Measurements from ENCODE around the gene PGLYRP2. TPM values are rescaled to one million over a fixed set of nuclear protein-coding genes. Genes with fewer than 3 reads are reported as not detected.

PGLYRP2 gene
- total RNA-seq, 1 donor from 2014 or later = not detected

DNA sequence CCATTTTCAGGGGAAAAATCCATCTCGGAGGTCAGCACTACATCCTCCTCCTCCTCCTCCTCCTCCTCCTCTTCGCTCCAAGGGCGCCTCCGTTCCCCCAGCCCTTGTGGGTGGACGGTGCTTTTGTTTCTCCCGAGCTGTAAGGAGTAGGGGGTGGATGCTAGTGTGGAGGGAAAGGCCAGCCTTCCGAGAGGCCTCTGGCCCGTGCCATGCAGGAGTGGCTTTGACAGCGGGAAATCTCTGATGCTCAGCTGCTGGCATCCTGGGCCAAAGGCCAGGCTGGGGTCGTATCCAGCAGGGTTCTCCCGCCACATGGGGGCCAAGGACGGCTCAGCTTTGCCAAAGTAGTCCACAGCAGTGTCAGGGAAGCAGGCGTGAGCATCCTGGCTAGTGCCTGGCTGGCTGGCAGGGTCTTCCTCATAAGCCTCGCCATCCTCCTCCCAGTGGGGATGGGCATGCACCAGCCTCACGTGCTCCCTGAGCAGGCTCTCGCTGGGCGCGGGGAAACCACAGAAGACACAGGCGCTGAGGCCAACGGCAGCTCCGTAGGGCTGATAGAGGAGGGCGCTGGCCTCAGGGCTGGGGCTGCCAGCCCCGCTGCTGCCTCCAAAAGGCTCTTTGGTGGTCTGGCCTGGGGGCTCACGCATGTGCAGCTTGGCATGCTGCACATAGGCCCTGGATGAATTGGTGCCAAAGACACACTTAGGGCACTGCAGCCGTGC lies 40.1 kb downstream of the PGLYRP2 start:
- no peak for DNase-seq

- DNase-seq = no peak
Measured at GRCh38 chr19:15438577-15438976, 40.7 kb downstream of the PGLYRP2 start.

DNA sequence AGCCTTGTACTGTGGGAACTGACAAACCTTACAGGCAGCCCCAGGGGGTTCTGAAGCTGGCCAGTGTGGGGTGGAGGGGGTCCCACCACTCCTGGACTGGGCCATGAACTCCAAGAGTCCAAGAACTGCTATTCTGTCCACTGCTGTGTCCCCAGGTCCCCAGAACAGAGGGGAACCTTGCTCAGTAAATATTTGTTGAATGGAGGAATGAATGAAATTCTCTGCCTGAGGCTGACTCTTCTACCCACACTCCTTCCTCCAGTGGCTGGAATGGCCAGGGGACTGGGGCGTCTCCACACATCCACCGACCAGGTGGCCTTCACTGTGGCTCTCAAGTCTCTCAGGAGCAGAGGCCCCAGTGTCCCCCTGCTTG lies 41.2 kb downstream of the PGLYRP2 start:
- DNase-seq = no peak

GRCh38 chr19:15437355-15438123 lies 41.8 kb downstream of the PGLYRP2 start:
- no peak for DNase-seq

DNA sequence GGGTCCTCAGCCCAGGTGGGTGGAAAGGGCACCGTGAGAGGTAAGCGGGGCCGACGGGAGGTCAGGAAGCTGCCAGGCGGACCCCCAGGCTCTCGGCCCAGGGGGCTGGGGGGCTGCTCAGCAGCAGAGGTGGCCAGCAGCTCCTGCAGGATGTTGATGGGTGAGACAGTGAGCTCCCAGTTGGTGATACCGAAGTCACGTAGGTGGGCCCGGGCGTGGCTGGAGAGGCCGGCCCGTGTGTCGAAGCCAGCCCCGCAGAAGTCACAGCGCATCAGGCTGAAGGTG lies 42.5 kb downstream of the PGLYRP2 start:
- no peak for DNase-seq

GRCh38 chr19:15436012-15436825 lies 43.1 kb downstream of the PGLYRP2 start:
- DNase-seq = no peak

DNA sequence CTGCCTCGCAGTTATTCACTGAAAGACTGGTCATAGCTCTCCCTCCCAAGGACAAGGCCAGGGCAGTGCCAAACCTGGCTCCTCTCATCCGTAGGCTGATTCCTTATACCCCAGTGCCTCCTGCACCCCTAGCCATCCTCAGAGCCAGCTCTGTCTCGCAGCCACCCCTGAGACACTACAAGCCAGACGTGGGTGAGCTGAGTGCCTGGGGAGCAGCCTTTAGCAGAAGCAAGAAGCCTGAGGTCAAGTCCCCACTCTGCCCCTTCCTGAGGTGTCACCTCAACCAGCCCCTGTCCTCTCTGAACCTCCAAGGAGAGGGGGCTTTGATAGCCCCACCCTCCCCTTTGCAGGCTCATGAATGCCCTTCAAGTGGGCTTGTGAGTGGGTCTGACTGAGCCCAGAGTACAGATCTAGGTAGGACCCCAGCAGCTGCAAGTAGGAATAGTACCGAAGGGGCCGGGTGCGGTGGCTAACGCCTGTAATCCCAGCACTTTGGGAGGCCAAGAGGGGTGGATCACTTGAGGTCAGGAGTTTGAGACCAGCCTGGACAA lies 45.7 kb downstream of the PGLYRP2 start:
- DNase-seq = no peak

DNA sequence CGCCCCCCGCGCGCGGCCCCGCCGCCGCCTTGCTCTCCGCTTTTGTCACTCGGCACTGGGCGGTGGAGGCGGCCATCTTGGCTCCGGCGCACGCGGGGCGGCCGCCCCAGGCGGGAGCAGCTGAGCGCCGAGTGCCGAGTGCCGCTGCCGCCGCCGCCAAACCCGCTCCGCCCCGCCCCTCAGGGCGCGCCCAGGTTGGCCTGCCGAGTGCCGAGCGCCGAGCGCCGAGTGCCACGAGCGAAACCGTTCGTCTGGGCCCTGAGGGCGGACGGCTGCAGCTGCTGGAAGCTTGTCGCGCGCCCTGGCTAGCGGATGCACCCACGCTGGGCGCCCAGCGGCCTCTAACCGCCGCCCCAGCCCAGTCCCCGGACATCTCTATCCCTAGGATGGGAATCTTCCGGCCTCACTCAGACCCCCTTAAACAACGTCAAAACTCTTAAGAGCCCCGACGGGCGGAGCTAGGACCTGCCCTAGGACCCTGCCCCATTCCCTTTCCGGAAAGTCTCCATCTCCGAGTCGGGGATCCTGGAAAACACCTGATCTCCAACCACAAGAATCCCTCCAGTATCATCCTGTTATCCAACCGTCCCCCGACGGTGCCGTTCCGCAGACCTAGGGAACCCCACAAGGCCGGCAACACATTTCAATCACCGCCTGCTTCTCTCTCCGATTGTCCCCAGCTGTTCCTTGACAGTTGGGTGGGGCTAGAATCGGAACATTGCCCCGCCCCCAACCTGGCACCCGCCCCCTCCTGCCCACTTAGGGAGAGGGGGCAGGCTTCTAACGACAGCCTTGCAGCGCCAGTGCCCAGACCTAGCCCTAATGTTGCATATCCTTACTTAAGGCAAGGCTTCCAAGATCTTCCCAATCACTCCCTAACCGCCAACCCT lies 46.4 kb downstream of the PGLYRP2 start:
- DNase-seq = peak; percentile 86

- DNase-seq = no peak
Measured at GRCh38 chr19:15432018-15432494, 47.2 kb downstream of the PGLYRP2 start.

- no peak for DNase-seq
Measured at GRCh38 chr19:15431396-15432017, 47.8 kb downstream of the PGLYRP2 start.

- no peak for DNase-seq
Measured at GRCh38 chr19:15430526-15431120, 48.7 kb downstream of the PGLYRP2 start.

GRCh38 chr19:15429825-15430467 lies 49.4 kb downstream of the PGLYRP2 start:
- DNase-seq = no peak

DNA sequence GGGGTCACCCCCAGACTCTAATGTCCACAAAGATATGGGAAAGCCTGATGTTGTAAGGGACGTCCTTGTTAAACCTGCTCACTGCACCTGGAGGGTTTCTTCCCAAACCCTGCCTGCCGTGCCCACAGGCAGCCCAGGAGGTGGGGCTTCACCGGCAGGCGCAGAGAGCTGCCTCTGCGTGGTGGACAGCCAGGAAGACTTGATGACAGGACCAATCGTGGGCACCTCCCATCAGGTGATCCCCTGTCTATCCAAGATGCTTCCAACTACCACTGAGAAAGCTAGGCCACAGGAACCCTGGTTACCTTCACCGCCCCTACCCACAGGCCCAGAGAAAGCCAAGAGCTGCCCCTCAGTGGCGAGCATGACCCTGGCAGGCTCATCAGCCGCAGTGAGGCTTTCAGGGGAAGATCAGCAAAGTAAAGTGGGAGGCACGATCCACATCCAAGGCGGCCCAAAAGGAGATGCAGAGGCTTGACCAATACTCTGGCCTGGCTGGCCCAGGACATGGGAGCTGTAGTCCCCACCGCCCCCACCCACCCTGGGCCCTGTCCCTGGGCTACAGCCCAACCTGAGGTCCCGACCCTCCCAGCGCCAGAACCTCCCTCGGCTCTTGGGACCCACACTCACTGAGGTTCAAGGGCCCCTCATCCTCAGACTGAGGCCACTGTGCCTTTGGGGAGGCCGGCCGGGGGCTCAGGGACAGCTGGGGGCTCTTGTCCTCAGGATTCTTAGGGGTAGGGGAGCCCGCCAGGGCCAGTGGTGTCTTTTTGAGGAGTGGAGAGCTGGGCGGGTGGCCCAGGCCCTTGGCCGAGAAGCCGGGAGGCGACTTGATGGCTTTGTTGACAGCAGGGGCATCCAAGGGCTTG lies 50.1 kb downstream of the PGLYRP2 start:
- DNase-seq = no peak

DNA sequence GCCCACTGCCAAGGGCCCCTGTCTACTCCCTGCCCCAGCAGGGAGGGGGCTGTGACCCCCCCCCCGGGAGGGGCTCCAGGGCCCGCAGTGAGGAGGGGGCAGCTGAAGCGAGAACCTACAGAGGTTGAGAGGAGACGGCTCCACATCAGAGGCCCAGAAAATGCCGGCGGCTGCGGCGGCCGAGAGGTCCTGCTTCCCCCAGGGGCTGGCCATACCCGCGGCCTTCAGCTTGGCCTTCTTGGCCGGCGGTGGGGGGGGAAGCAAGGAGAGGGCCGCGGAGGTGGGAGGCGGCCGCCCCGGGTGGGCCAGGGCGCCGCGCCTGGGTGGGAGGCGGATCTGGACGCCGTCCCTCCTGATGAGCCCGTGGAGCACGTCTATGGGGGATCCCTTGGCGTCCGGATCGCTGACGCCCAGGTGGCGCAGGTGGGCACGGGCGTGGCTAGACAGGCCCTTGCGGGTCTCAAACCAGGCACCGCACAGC lies 51.3 kb downstream of the PGLYRP2 start:
- no peak for DNase-seq

DNA sequence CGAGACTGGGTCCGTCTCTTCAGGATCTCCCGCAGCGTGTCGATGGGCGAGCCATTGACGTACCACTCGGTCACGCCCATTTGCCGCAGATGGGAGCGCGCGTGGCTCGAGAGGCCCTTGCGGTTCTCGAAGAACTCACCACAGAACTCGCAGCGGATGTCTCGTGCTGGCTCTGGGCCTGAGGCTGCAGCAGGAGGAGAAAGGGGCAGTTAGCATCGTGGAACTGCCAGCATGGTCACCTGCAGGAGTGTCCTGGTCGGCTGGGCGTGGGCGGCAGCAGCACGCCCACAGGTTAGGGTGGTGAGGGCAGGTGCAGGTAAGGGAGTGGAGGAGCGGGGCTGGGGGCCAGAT lies 52.0 kb downstream of the PGLYRP2 start:
- DNase-seq = no peak

- no peak for DNase-seq
Measured at GRCh38 chr19:15426485-15427349, 52.6 kb downstream of the PGLYRP2 start.

GRCh38 chr19:15425321-15425950 lies 53.9 kb downstream of the PGLYRP2 start:
- DNase-seq = no peak

All from occipital lobe (tissue), 2 donors.